B cell (primary cell): ENCODE data around the gene AHNAK.

Experiments
- EZH2 ChIP-seq: IDR thresholded peaks from 2 replicates; pipeline ENCODE4 v1.6.1; 2012; ENCODE audit warnings: borderline replicate concordance, low read depth, mild to moderate bottlenecking, moderate library complexity, low read length; ENCODE audit not compliant: insufficient read depth, poor library complexity, severe bottlenecking
- TF ChIP-seq, protein P1 (sequence below): fragments of 200-600 bp; IDR thresholded peaks from one replicate; pipeline ENCODE4 v1.8.0; 2022; ENCODE audit warnings: antibody characterized with exemption, mild to moderate bottlenecking

DNA sequence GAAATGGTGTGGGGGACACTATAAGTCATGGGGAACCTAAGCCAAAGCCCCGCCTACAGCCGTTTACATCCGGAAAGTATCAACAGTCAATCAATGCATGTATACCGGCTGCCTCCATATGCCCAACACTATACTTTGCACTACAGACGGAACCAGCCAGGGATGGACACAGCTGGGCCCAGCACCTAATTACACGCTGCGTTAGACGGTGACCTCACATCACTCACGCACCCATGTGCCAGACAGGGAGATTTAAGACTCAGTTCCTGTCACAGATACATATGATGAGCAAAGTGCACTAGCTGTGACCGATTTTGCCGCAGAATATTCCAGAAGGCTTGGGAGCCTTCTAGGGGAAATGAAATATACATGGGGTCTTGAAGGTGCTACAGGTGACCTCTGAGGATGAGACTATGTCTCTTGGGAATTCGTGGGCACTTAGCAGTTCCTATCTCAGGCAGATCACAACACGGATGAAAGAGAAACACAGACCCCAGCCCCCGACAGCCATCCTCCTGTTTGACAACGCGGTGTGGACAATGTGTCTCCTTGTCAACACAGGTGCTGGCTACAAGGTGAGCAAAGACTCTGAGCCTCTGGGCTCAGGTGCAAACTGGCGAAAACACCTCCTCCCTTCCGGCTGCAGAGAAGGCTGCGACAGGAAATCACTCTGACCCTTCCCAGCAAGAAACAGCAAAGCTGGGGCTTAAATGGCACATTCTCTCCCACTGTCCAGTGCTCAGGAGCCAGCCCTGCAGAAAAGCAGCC lies 8.0 kb downstream of the AHNAK start:
- no peak for TF ChIP-seq EZH2
- TF ChIP-seq, protein P1, sequence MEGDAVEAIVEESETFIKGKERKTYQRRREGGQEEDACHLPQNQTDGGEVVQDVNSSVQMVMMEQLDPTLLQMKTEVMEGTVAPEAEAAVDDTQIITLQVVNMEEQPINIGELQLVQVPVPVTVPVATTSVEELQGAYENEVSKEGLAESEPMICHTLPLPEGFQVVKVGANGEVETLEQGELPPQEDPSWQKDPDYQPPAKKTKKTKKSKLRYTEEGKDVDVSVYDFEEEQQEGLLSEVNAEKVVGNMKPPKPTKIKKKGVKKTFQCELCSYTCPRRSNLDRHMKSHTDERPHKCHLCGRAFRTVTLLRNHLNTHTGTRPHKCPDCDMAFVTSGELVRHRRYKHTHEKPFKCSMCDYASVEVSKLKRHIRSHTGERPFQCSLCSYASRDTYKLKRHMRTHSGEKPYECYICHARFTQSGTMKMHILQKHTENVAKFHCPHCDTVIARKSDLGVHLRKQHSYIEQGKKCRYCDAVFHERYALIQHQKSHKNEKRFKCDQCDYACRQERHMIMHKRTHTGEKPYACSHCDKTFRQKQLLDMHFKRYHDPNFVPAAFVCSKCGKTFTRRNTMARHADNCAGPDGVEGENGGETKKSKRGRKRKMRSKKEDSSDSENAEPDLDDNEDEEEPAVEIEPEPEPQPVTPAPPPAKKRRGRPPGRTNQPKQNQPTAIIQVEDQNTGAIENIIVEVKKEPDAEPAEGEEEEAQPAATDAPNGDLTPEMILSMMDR: no peak
